PC-9 (cell line): ENCODE results near the gene EMP2. TPM values are rescaled to one million over a fixed set of nuclear protein-coding genes. Genes with fewer than 3 reads are reported as not detected.

Experiments used
- BruUV-seq: library from RNA; stranded (reverse); fragments of 400-500 nt; replicated peaks from 2 replicates; lab custom pipeline; 2021; lab: Mats Ljungman, UMichigan
- CTCF ChIA-PET: fragments of 300-600 bp; sonication (Branson Sonifier 250); formaldehyde crosslinking; loops from one replicate; lab custom pipeline; 2022; ENCODE audit warnings: antibody characterized with exemption; lab: Charles Lee
- POLR2A ChIA-PET: fragments of 300-600 bp; sonication (Branson Sonifier 250); formaldehyde crosslinking; loops from one replicate; lab custom pipeline; 2022; ENCODE audit warnings: antibody characterized with exemption; ENCODE audit not compliant: unreplicated experiment; lab: Charles Lee
- DNase-seq, 2 experiments: peaks; one replicate each; pipeline versions ENCODE4 v3.0.0 to v3.0.0-alpha.2; 2015 to 2022; ENCODE audit warnings: mixed read lengths in 1 of 2
- H2AFZ ChIP-seq: fragments of 200-600 bp; sonication (generic); 2 replicates; pipeline ENCODE4 v1.8.1; 2017; ENCODE audit warnings: antibody characterized with exemption
- H3F3A ChIP-seq: fragments of 200-600 bp; sonication (generic); 2 replicates; pipeline ENCODE4 v1.8.1; 2017; ENCODE audit warnings: antibody characterized with exemption, mild to moderate bottlenecking, low read depth; ENCODE audit not compliant: insufficient read depth
- H3K27ac ChIP-seq: fragments of 200-600 bp; sonication (generic); 2 replicates; pipeline ENCODE4 v1.6.1; 2016; ENCODE audit warnings: mixed run types
- H3K27me3 ChIP-seq: fragments of 200-600 bp; sonication (generic); 2 replicates; pipeline ENCODE4 v1.6.1; 2016; ENCODE audit warnings: low read depth, mixed run types; ENCODE audit not compliant: insufficient read depth
- H3K36me3 ChIP-seq: fragments of 200-600 bp; sonication (generic); 2 replicates; pipeline ENCODE4 v1.6.1; 2016; ENCODE audit warnings: low read depth, mixed run types
- H3K4me1 ChIP-seq: fragments of 200-600 bp; sonication (generic); replicated peaks from 2 replicates; pipeline ENCODE4 v1.6.1; 2016; ENCODE audit warnings: mixed run types; ENCODE audit not compliant: insufficient read depth
- H3K4me2 ChIP-seq: fragments of 200-600 bp; sonication (generic); 2 replicates; pipeline ENCODE4 v1.6.1; 2017; ENCODE audit warnings: mixed run types
- H3K4me3 ChIP-seq: fragments of 200-600 bp; sonication (generic); 2 replicates; pipeline ENCODE4 v1.6.1; 2016; ENCODE audit warnings: mixed run types
- H3K79me2 ChIP-seq: fragments of 200-600 bp; sonication (generic); 2 replicates; pipeline ENCODE4 v1.6.1; 2017; ENCODE audit warnings: low read depth, mixed run types
- H3K9me2 ChIP-seq: fragments of 200-600 bp; sonication (generic); 2 replicates; pipeline ENCODE4 v1.8.1; 2017; ENCODE audit warnings: mild to moderate bottlenecking; ENCODE audit not compliant: insufficient read depth
- H3K9me3 ChIP-seq: fragments of 200-600 bp; sonication (generic); 2 replicates; pipeline ENCODE4 v1.8.1; 2016; ENCODE audit warnings: low read depth; ENCODE audit not compliant: insufficient read depth
- H4K20me1 ChIP-seq: fragments of 200-600 bp; sonication (generic); 2 replicates; pipeline ENCODE4 v1.8.1; 2017; ENCODE audit not compliant: insufficient read depth
- CTCF ChIP-seq: fragments of 200-600 bp; sonication (generic); conservative IDR thresholded peaks from 2 replicates; pipeline ENCODE4 v1.6.1; 2017; ENCODE audit warnings: mixed run types, antibody characterized with exemption, mild to moderate bottlenecking, moderate library complexity
- EZH2 ChIP-seq: fragments of 200-600 bp; sonication (generic); IDR thresholded peaks from 2 replicates; pipeline ENCODE4 v1.8.0; 2017; ENCODE audit warnings: antibody characterized with exemption, low read depth
- intact Hi-C: fragments of 100-400 bp; cut with micrococcal nuclease; formaldehyde crosslinking; loops from one replicate; pipeline ENCODE4 v1.10.0; 2022; ENCODE audit not compliant: unreplicated experiment
- total RNA-seq: library from RNA; stranded (reverse); gene quantifications from 2 replicates; pipeline ENCODE4 v1.2.3, GENCODE V29; 2021

EMP2 gene
- total RNA-seq, 1 experiment from 2014 or later = 137 TPM

- Histone ChIP-seq H2AFZ (no peak overlapping the region), H3K27ac (no peak overlapping the region), H3K4me3 (no peak overlapping the region), H3K9me2 (no peaks in the 10 kb centered on the region), H3K27me3 (no peaks in the 10 kb centered on the region), H3K9me3 (no peaks in the 10 kb centered on the region), H4K20me1 (no peaks in the 10 kb centered on the region), H3K36me3 (no peaks in the 10 kb centered on the region), H3K4me2 (no peak overlapping the region), H3K79me2 (no peaks in the 10 kb centered on the region), H3F3A (no peaks in the 10 kb centered on the region; the same call in 1 of the 2 replicates), H3K4me1 (peaks cover 32% of the 10 kb centered on the region)
- peak in 1 of 2 experiments; percentile 81 for DNase-seq
- TF ChIP-seq CTCF (no peak), EZH2 (no peak)
- ChIA-PET POLR2A (no interaction called here), CTCF (interaction anchor here (0.6 to 0.7 kb wide), 2 partner anchors 83 to 936 kb away, joined by 3 read pairs; no protein-coding TSS in a partner anchor)
- BruUV-seq = no TSS peak
- intact Hi-C loops = no loop called here
These were observed 17.8 kb upstream of the EMP2 start for GRCh38 chr16:10598157-10598556.

- CTCF ChIA-PET = no interaction called here
- Histone ChIP-seq H3K27me3 (no peaks in the 10 kb centered on the region), H3K4me1 (peaks cover 34% of the 10 kb centered on the region), H4K20me1 (no peaks in the 10 kb centered on the region), H3K9me2 (no peaks in the 10 kb centered on the region), H3K4me3 (no peak overlapping the region), H3K79me2 (no peaks in the 10 kb centered on the region), H3K27ac (no peak overlapping the region), H2AFZ (no peak overlapping the region), H3K36me3 (no peaks in the 10 kb centered on the region), H3K4me2 (no peak overlapping the region), H3K9me3 (no peaks in the 10 kb centered on the region), H3F3A (no peaks in the 10 kb centered on the region; the same call in 1 of the 2 replicates)
- TF ChIP-seq CTCF (no peak), EZH2 (no peak)
- POLR2A ChIA-PET = no interaction called here
- no peak for DNase-seq
- no TSS peak for BruUV-seq
- intact Hi-C loops = no loop called here
These were observed 16.8 kb upstream of the EMP2 start for GRCh38 chr16:10597187-10597601.

GRCh38 chr16:10594312-10594950, 14.0 kb upstream of the EMP2 start:
- Histone ChIP-seq H3K9me3 (no peaks in the 10 kb centered on the region), H3K4me1 (peaks cover 41% of the 10 kb centered on the region), H3K4me3 (no peak overlapping the region; the same call in 1 of the 2 replicates), H3K4me2 (peak overlapping the region; percentile 64), H3K27ac (peak overlapping the region; percentile 36), H3K79me2 (no peaks in the 10 kb centered on the region), H3K36me3 (no peaks in the 10 kb centered on the region), H3K9me2 (no peaks in the 10 kb centered on the region), H3K27me3 (no peaks in the 10 kb centered on the region), H2AFZ (no peak overlapping the region), H3F3A (peaks cover 2% of the 10 kb centered on the region; the same call in 1 of the 2 replicates), H4K20me1 (no peaks in the 10 kb centered on the region)
- ChIA-PET CTCF (no interaction called here), POLR2A (interaction anchor here (0.7 kb wide), 1 partner anchor 138 kb away, joined by 4 read pairs; no protein-coding TSS in a partner anchor)
- TF ChIP-seq CTCF (no peak; the same call in 1 of the 2 replicates), EZH2 (no peak)
- intact Hi-C loops = loop anchor here (1.0 kb wide), 1 partner anchor 23 kb away; no protein-coding TSS in a partner anchor
- BruUV-seq = no TSS peak
- DNase-seq = peak; percentile 90 to 93
